HUES48 (cell line): ENCODE data around the gene PSMD6.
A peak's percentile ranks its signal among the peaks of the same experiment; 100 is the strongest.

Experiments used
- H3K27ac ChIP-seq: one replicate; pipeline ENCODE4 v1.7.0; 2013; ENCODE audit warnings: low read depth, low read length, inconsistent platforms
- H3K27me3 ChIP-seq: 2 replicates; pipeline ENCODE4 v1.6.1; 2013; ENCODE audit warnings: mild to moderate bottlenecking, low read length; ENCODE audit not compliant: control insufficient read depth, insufficient read depth
- H3K36me3 ChIP-seq: 2 replicates; pipeline ENCODE4 v1.6.1; 2013; ENCODE audit warnings: low read length; ENCODE audit not compliant: control insufficient read depth, insufficient read depth
- H3K4me1 ChIP-seq: 2 replicates; pipeline ENCODE4 v1.6.1; 2013; ENCODE audit warnings: mild to moderate bottlenecking, low read length; ENCODE audit not compliant: control insufficient read depth, insufficient read depth
- H3K4me3 ChIP-seq: 2 replicates; pipeline ENCODE4 v1.5.1; 2013; ENCODE audit warnings: mild to moderate bottlenecking, low read depth, low read length
- H3K9ac ChIP-seq: 2 replicates; pipeline ENCODE4 v1.6.1; 2013; ENCODE audit warnings: mild to moderate bottlenecking, low read depth, low read length, moderate library complexity
- H3K9me3 ChIP-seq: 2 replicates; pipeline ENCODE4 v1.6.1; 2013; ENCODE audit warnings: low read length; ENCODE audit not compliant: control insufficient read depth, insufficient read depth

The PSMD6 gene

GRCh38 chr3:64008487-64009351, 14.6 kb downstream of the PSMD6 start:
- H3K9me3 ChIP-seq, result no peaks in the 10 kb centered on the region
- no peaks in the 10 kb centered on the region for H3K4me1 ChIP-seq
- no peak overlapping the region for H3K27ac ChIP-seq
- no peak overlapping the region for H3K9ac ChIP-seq
- no peaks in the 10 kb centered on the region for H3K27me3 ChIP-seq
- peaks cover 81% of the 10 kb centered on the region for H3K36me3 ChIP-seq
- H3K4me3 ChIP-seq, result no peak overlapping the region

- no peak overlapping the region for H3K4me3 ChIP-seq
- H3K36me3 ChIP-seq, result peaks cover 74% of the 10 kb centered on the region
Observed at GRCh38 chr3:64008017-64008416, 15.3 kb downstream of the PSMD6 start.

DNA sequence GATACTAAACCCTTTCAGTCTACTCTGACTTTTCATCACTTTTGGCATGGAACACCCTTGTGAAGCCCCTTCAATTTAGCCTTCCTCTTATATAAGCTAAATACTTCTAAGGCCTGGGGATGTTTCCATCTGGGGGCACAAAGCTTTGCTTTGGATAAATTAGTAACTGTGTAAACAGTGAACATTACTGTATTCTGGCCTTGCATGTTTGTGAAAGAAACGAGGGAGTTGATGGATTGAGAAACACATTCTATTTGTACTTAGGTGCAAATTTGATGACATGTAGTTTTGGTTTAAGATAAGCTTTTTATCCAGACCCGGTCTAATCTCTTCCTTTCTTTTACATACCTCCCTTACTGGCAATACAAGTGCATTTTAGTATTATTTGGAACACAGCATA, 19.7 kb downstream of the PSMD6 start:
- Histone ChIP-seq H3K27me3 (no peaks in the 10 kb centered on the region), H3K36me3 (peaks cover 35% of the 10 kb centered on the region), H3K27ac (no peak overlapping the region), H3K4me1 (peaks cover 26% of the 10 kb centered on the region), H3K9ac (no peak overlapping the region), H3K4me3 (no peak overlapping the region), H3K9me3 (no peaks in the 10 kb centered on the region)

More at GRCh38 chr3:64008017-64008416, 15.3 kb downstream of the PSMD6 start:
- Histone ChIP-seq H3K27me3 (no peaks in the 10 kb centered on the region), H3K4me1 (no peaks in the 10 kb centered on the region), H3K27ac (no peak overlapping the region), H3K9ac (no peak overlapping the region), H3K9me3 (no peaks in the 10 kb centered on the region)

DNA sequence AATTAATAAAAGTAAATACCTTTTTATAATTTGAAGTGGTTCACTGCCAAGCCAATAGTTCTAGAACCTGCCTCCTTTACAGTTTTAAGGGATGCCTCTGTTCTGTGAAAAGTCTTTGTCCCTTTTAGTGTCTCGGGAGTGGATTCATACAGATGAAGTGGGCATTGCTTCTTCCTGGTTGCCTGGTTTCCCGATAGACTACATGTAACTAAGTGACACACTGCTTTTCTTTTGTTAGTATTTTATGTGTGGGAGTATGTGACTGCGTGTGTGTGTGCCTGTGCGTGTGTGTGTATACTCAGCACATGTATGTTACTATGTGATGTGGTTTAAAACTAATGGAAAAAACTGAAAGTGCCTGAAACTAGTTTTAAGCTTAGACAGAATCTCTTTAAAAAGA, 21.1 kb downstream of the PSMD6 start:
- no peak overlapping the region for H3K9ac ChIP-seq
- peaks cover 26% of the 10 kb centered on the region for H3K4me1 ChIP-seq
- H3K9me3 ChIP-seq, result no peaks in the 10 kb centered on the region
- no peak overlapping the region for H3K4me3 ChIP-seq
- peaks cover 28% of the 10 kb centered on the region for H3K36me3 ChIP-seq
- no peak overlapping the region for H3K27ac ChIP-seq
- no peaks in the 10 kb centered on the region for H3K27me3 ChIP-seq

GRCh38 chr3:64000453-64001055, 22.7 kb downstream of the PSMD6 start:
- Histone ChIP-seq H3K36me3 (peaks cover 20% of the 10 kb centered on the region), H3K9ac (no peak overlapping the region), H3K4me1 (peaks cover 26% of the 10 kb centered on the region), H3K27me3 (no peaks in the 10 kb centered on the region), H3K9me3 (no peaks in the 10 kb centered on the region), H3K27ac (peak overlapping the region; percentile 68), H3K4me3 (no peak overlapping the region)

- Histone ChIP-seq H3K4me3 (no peak overlapping the region), H3K36me3 (peaks cover 30% of the 10 kb centered on the region), H3K4me1 (peaks cover 26% of the 10 kb centered on the region), H3K27me3 (no peaks in the 10 kb centered on the region), H3K27ac (peak overlapping the region; percentile 68), H3K9me3 (no peaks in the 10 kb centered on the region), H3K9ac (no peak overlapping the region)
Observed at GRCh38 chr3:63998852-63999754, 24.2 kb downstream of the PSMD6 start.

DNA sequence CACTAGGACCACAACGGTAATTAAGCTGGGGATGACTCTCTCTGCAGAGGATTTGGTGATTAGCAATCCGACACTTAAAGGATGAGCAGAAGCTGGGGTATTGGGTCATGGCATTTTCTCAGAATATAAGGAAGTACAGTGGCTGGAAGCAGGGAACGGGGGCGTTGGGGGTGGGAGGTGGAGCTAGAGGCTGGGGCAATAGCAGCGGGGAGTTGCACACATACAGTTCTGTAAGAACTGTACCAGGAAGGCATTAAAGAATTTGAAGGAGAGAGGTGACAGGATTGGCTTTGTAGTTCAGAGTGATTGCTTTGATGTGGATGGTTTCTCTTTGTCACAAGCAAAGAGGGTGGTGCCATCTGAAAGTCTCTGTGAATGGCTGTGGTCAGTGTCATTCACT, 28.2 kb downstream of the PSMD6 start:
- Histone ChIP-seq H3K36me3 (peaks cover 51% of the 10 kb centered on the region), H3K4me3 (no peak overlapping the region)

GRCh38 chr3:63993653-63994079, 29.6 kb downstream of the PSMD6 start:
- Histone ChIP-seq H3K4me3 (no peak overlapping the region), H3K9me3 (no peaks in the 10 kb centered on the region), H3K27me3 (no peaks in the 10 kb centered on the region), H3K4me1 (peaks cover 3% of the 10 kb centered on the region; the same call in 1 of the 2 replicates), H3K9ac (no peak overlapping the region), H3K27ac (no peak overlapping the region), H3K36me3 (peaks cover 62% of the 10 kb centered on the region)

More for the DNA sequence above, 28.2 kb downstream of the PSMD6 start:
- no peaks in the 10 kb centered on the region for H3K9me3 ChIP-seq
- no peak overlapping the region for H3K9ac ChIP-seq
- H3K4me1 ChIP-seq, result peaks cover 15% of the 10 kb centered on the region
- no peak overlapping the region for H3K27ac ChIP-seq
- H3K27me3 ChIP-seq, result no peaks in the 10 kb centered on the region

DNA sequence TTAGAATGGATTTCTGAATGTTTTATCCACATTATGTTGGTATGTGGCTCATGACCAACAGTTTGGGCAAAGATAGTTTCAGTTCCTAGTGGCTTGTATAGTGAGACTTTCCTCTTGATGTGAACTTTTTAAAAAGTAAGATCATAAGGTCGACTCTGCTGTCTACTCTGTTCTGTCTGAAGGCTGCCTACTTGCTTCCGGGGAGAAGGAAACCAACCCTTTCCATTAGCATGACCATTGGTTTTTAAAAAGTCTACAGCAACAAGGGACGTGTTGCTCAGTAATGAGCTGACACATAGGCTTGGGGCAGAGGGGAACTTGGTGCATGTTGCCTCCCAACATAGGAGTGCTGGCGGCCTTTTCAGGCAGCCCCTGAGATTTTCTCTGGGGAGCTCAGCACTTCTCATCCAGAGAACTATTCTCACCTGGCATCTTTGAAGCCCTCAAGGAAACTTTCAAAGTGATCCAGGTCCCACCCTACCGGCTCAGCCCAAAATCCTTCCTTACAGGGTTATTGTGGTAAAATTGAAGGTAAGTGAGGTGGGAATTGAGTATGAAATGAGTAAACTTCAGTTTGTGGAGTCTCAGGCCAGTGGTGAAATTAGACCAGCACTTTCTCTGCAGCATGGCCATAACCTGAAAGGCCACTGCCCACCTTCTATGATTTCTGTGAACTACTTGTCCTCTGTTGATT, 30.6 kb downstream of the PSMD6 start:
- Histone ChIP-seq H3K4me1 (peaks cover 3% of the 10 kb centered on the region; the same call in 1 of the 2 replicates), H3K27ac (no peak overlapping the region), H3K9ac (no peak overlapping the region)

DNA sequence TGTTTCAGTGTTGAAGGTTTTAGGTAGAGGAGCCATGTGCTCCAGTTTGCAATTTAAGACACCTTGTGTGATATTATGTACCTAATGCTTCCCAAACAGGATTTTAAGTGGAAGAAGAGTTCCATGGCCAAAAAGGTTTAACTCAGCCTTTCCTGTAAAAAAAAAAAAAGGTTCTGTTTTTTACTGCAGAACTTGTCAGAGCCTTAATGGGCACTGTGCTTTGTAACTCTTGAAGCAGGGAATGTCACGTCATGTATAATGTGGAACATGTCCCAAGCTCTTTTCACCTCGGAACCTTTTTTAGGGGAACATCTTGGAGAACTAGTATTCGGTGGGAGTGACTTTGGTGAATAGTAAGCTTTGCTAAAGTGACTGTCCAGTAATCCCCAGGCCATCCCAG, 31.6 kb downstream of the PSMD6 start:
- Histone ChIP-seq H3K9me3 (no peaks in the 10 kb centered on the region), H3K4me3 (no peak overlapping the region), H3K36me3 (peaks cover 65% of the 10 kb centered on the region), H3K9ac (no peak overlapping the region), H3K4me1 (peaks cover 3% of the 10 kb centered on the region; the same call in 1 of the 2 replicates), H3K27me3 (no peaks in the 10 kb centered on the region), H3K27ac (no peak overlapping the region)

More for the DNA sequence above, 30.6 kb downstream of the PSMD6 start:
- H3K36me3 ChIP-seq, result peaks cover 67% of the 10 kb centered on the region
- H3K4me3 ChIP-seq, result no peak overlapping the region
- no peaks in the 10 kb centered on the region for H3K27me3 ChIP-seq
- H3K9me3 ChIP-seq, result no peaks in the 10 kb centered on the region
